ENCODE data around the gene KCMF1.

Gene KCMF1

DNA sequence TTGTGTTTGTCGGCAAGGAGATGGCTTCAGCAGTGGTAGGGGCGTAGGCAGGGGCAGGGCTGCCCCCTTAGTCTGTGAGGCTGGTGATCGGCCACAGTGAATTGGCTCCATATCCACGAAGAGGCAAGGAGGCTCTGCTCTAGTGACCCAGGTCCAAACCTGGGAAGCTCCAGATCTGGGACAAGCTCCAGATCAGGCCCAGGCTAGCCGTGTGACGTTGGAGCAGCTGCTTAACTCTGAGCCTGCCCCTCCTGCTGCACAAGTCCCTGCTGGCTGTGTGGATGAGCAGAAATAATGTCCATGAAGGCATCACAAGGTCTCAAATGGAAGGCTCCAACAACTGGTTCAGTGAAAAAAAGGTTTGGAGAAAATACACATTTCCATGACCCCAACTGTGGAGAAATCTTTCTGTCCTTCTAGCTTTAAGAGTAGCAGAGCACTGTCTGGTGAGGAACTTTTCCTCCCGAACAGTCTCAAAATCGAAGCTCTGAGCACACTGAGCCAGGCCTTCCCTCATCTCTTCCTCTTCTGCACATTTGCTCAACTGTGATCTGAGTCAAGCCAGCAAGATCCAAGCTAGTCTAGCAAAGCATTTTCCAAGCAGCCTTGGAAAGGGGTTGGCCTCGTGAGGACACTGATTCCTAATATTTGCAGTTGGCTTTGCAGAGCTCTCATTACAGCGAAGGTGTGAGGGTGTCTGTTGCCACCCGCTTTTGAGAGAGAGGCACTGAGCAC, 95.2 kb downstream of the KCMF1 start:
- Histone ChIP-seq H3K9me3 (no peaks in the 10 kb centered on the region), H3K36me3 (no peaks in the 10 kb centered on the region), H3K27ac (no peak overlapping the region), H3K27me3 (peaks cover 27% of the 10 kb centered on the region), H3K4me3 (ENCODE audit: low read depth in 1 of 2, low read length in 1 of 2) (no peak overlapping the region), H3K4me1 (ENCODE audit: control insufficient read depth in 1 of 2, insufficient read depth in 1 of 2, low read depth in 1 of 2, low read length in 1 of 2) (peaks cover 0 to 3% of the 10 kb centered on the region in 2 experiments)
- no peak for TF ChIP-seq CTCF (IDR thresholded peaks at IDR 0.05)

- no peak for TF ChIP-seq CTCF (IDR thresholded peaks at IDR 0.05)
- H3K9me3 ChIP-seq: no peaks in the 10 kb centered on the region
- no peak overlapping the region for H3K4me3 ChIP-seq (ENCODE audit: low read depth in 1 of 2, low read length in 1 of 2)
Observed at GRCh38 chr2:85066874-85067351, 96.0 kb downstream of the KCMF1 start.

GRCh38 chr2:85071096-85071495, 100.1 kb downstream of the KCMF1 start:
- H3K9me3 ChIP-seq: no peaks in the 10 kb centered on the region
- H3K4me1 ChIP-seq (ENCODE audit: control insufficient read depth in 1 of 2, insufficient read depth in 1 of 2, low read depth in 1 of 2, low read length in 1 of 2): peaks cover 0 to 3% of the 10 kb centered on the region in 2 experiments
- H3K27me3 ChIP-seq: peaks cover 11% of the 10 kb centered on the region
- H3K36me3 ChIP-seq: no peaks in the 10 kb centered on the region
- H3K4me3 ChIP-seq (ENCODE audit: low read depth in 1 of 2, low read length in 1 of 2): no peak overlapping the region
- no peak overlapping the region for H3K27ac ChIP-seq
- no peak for TF ChIP-seq CTCF (IDR thresholded peaks at IDR 0.05)

More at GRCh38 chr2:85066874-85067351, 96.0 kb downstream of the KCMF1 start:
- H3K36me3 ChIP-seq: no peaks in the 10 kb centered on the region
- peaks cover 0 to 3% of the 10 kb centered on the region in 2 experiments for H3K4me1 ChIP-seq (ENCODE audit: control insufficient read depth in 1 of 2, insufficient read depth in 1 of 2, low read depth in 1 of 2, low read length in 1 of 2)
- peaks cover 19% of the 10 kb centered on the region for H3K27me3 ChIP-seq
- no peak overlapping the region for H3K27ac ChIP-seq

DNA sequence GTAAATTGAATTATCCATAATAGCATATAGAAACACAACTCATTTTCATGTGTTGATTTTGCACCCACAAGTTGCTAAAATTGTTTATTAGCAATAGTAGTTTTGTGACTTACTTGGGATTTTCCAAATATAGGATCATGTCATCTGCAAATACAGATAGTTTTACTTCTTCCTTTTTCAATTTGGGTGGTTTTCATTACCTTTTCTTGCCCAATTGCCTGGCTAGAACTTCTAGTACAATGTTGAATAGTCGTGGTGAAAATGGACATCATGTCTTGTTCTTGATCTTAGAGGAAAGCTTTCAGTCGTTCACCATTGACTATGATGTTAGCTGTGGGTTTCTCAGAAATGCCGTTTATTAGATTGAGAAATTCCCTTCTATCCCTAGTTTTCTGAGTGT, 102.1 kb downstream of the KCMF1 start:
- H3K27me3 ChIP-seq: no peaks in the 10 kb centered on the region

GRCh38 chr2:85076618-85077274, 105.8 kb downstream of the KCMF1 start:
- H3K4me3 ChIP-seq (ENCODE audit: low read depth in 1 of 2, low read length in 1 of 2): no peak overlapping the region
- H3K36me3 ChIP-seq: no peaks in the 10 kb centered on the region
- H3K27ac ChIP-seq: no peak overlapping the region
- TF ChIP-seq CTCF (IDR thresholded peaks at IDR 0.05): no peak
- no peaks in the 10 kb centered on the region for H3K4me1 ChIP-seq (ENCODE audit: control insufficient read depth in 1 of 2, insufficient read depth in 1 of 2, low read depth in 1 of 2, low read length in 1 of 2)
- H3K27me3 ChIP-seq: peaks cover 2% of the 10 kb centered on the region
- H3K9me3 ChIP-seq: no peaks in the 10 kb centered on the region

More for the DNA sequence above, 102.1 kb downstream of the KCMF1 start:
- H3K27ac ChIP-seq: no peak overlapping the region
- no peak overlapping the region for H3K4me3 ChIP-seq (ENCODE audit: low read depth in 1 of 2, low read length in 1 of 2)
- no peaks in the 10 kb centered on the region for H3K36me3 ChIP-seq
- no peaks in the 10 kb centered on the region for H3K9me3 ChIP-seq
- TF ChIP-seq CTCF (IDR thresholded peaks at IDR 0.05): no peak
- H3K4me1 ChIP-seq (ENCODE audit: control insufficient read depth in 1 of 2, insufficient read depth in 1 of 2, low read depth in 1 of 2, low read length in 1 of 2): no peaks in the 10 kb centered on the region

Measured in neutrophil (primary cell).